Memory B cell (primary cell): ENCODE data around the gene MUC21.

Source experiments
- ATAC-seq: fragments of 150-1000 bp; cut with Tn5 transposase; 2 replicates; pipeline ENCODE4 v1.10.0; 2021; ENCODE audit warnings: low read depth, mild to moderate bottlenecking, moderate library complexity
- DNase-seq, 2 donors: peaks; one replicate each; pipeline ENCODE4 v3.0.0; 2022; ENCODE audit warnings: low spot score in 2 of 2
- H3K27ac Mint-ChIP-seq: one replicate; pipeline ENCODE4 v1.8.0; 2022; ENCODE audit warnings: mild to moderate bottlenecking, moderate library complexity, mixed read lengths
- H3K27me3 Mint-ChIP-seq: one replicate; pipeline ENCODE4 v1.8.0; 2022; ENCODE audit warnings: mixed read lengths
- H3K36me3 Mint-ChIP-seq: one replicate; pipeline ENCODE4 v1.8.0; 2022; ENCODE audit warnings: mild to moderate bottlenecking, mixed read lengths
- H3K4me1 Mint-ChIP-seq: one replicate; pipeline ENCODE4 v1.8.0; 2022; ENCODE audit warnings: mixed read lengths
- H3K4me3 Mint-ChIP-seq: one replicate; pipeline ENCODE4 v1.8.0; 2022; ENCODE audit warnings: mild to moderate bottlenecking, moderate library complexity, mixed read lengths
- H3K9me3 Mint-ChIP-seq: one replicate; pipeline ENCODE4 v1.8.0; 2022; ENCODE audit warnings: mixed read lengths

The MUC21 gene

GRCh38 chr6:31035862-31036497, 52.5 kb downstream of the MUC21 start:
- Mint-ChIP-seq H3K9me3 (no peaks in the 10 kb centered on the region), H3K36me3 (peaks cover 2% of the 10 kb centered on the region), H3K4me1 (no peaks in the 10 kb centered on the region), H3K27ac (no peak overlapping the region), H3K27me3 (peaks cover 32% of the 10 kb centered on the region), H3K4me3 (no peak overlapping the region)
- ATAC-seq (no peak), DNase-seq (no peak)

GRCh38 chr6:31037169-31037568, 53.7 kb downstream of the MUC21 start:
- no peak for ATAC-seq
- Mint-ChIP-seq H3K4me1 (no peaks in the 10 kb centered on the region), H3K9me3 (no peaks in the 10 kb centered on the region), H3K36me3 (peaks cover 2% of the 10 kb centered on the region), H3K4me3 (no peak overlapping the region), H3K27me3 (peaks cover 26% of the 10 kb centered on the region), H3K27ac (no peak overlapping the region)
- no peak for DNase-seq

- peaks cover 22% of the 10 kb centered on the region for H3K27me3 Mint-ChIP-seq
- DNase-seq: no peak
Measured at GRCh38 chr6:31037682-31038081, 54.2 kb downstream of the MUC21 start.

GRCh38 chr6:31038559-31038958, 55.0 kb downstream of the MUC21 start:
- H3K27ac Mint-ChIP-seq: no peak overlapping the region
- H3K4me1 Mint-ChIP-seq: peaks cover 8% of the 10 kb centered on the region
- no peak for DNase-seq
- peaks cover 2% of the 10 kb centered on the region for H3K36me3 Mint-ChIP-seq
- no peak overlapping the region for H3K4me3 Mint-ChIP-seq
- H3K27me3 Mint-ChIP-seq: peaks cover 19% of the 10 kb centered on the region
- no peaks in the 10 kb centered on the region for H3K9me3 Mint-ChIP-seq
- no peak for ATAC-seq

More at GRCh38 chr6:31037682-31038081, 54.2 kb downstream of the MUC21 start:
- ATAC-seq: no peak
- peaks cover 2% of the 10 kb centered on the region for H3K36me3 Mint-ChIP-seq
- no peaks in the 10 kb centered on the region for H3K4me1 Mint-ChIP-seq
- no peak overlapping the region for H3K27ac Mint-ChIP-seq
- H3K9me3 Mint-ChIP-seq: no peaks in the 10 kb centered on the region
- H3K4me3 Mint-ChIP-seq: no peak overlapping the region
